Choroid plexus epithelial cell (primary cell): Measurements from ENCODE around the gene ZKSCAN5.

Experiments used
- DNase-seq: peaks from one replicate; pipeline ENCODE4 v3.0.0-alpha.2; 2010; ENCODE audit warnings: low read depth
- H3K4me3 ChIP-seq: 2 replicates; pipeline ENCODE4 v1.5.1; 2011; ENCODE audit warnings: low read depth, mild to moderate bottlenecking, control low read depth, low read length, moderate library complexity
- CTCF ChIP-seq: conservative IDR thresholded peaks from 2 replicates; pipeline ENCODE4 v1.5.1; 2011; ENCODE audit warnings: low read depth, mild to moderate bottlenecking, control low read depth, inconsistent platforms, low read length, moderate library complexity

Gene ZKSCAN5

GRCh38 chr7:99553039-99553438, 48.6 kb downstream of the ZKSCAN5 start:
- no peak overlapping the region for H3K4me3 ChIP-seq
- DNase-seq = no peak
- TF ChIP-seq CTCF = no peak

GRCh38 chr7:99554939-99555338, 50.5 kb downstream of the ZKSCAN5 start:
- no peak overlapping the region for H3K4me3 ChIP-seq
- DNase-seq = no peak
- no peak for TF ChIP-seq CTCF

GRCh38 chr7:99557196-99557607, 52.7 kb downstream of the ZKSCAN5 start:
- TF ChIP-seq CTCF = no peak

GRCh38 chr7:99557940-99558305, 53.5 kb downstream of the ZKSCAN5 start:
- no peak for TF ChIP-seq CTCF

More at GRCh38 chr7:99557196-99557607, 52.7 kb downstream of the ZKSCAN5 start:
- peak overlapping the region; percentile 93 for H3K4me3 ChIP-seq
- no peak for DNase-seq

GRCh38 chr7:99558306-99559174, 54.1 kb downstream of the ZKSCAN5 start, which contains the start of gene ZNF655:
Gene ZNF655, plus strand, starts transcription at chr7:99558642. Its CDS starts 1,918 bp downstream, at chr7:99560560.
- peak; percentile 90 for DNase-seq
- TF ChIP-seq CTCF = no peak
- H3K4me3 ChIP-seq = peak within 1 kb of the TSS; percentile 93

More at GRCh38 chr7:99557940-99558305, 53.5 kb downstream of the ZKSCAN5 start:
- H3K4me3 ChIP-seq = peak overlapping the region; percentile 93
- DNase-seq = no peak

GRCh38 chr7:99559175-99559915, 54.9 kb downstream of the ZKSCAN5 start:
- no peak for TF ChIP-seq CTCF
- peak overlapping the region; percentile 93 for H3K4me3 ChIP-seq
- DNase-seq = peak; percentile 46
